HCT116 (cell line): ENCODE results near the gene GNAI3. TPM values are rescaled to one million over a fixed set of nuclear protein-coding genes. Genes with fewer than 3 reads are reported as not detected.

Experiments used
- ATAC-seq: fragments of 200-7000 bp; cut with Tn5 transposase; 2 replicates; pipeline ENCODE4 v1.9.1; 2020; ENCODE audit warnings: mild to moderate bottlenecking, moderate library complexity
- BruUV-seq: library from RNA; stranded (reverse); fragments of 400-500 nt; replicated peaks from 2 replicates; lab custom pipeline; 2021; lab: Mats Ljungman, UMichigan
- CTCF ChIA-PET: fragments of 300-600 bp; sonication (Branson Sonifier 250); formaldehyde crosslinking; loops from one replicate; lab custom pipeline; 2021; ENCODE audit warnings: antibody characterized with exemption; lab: Charles Lee
- POLR2A ChIA-PET: fragments of 300-600, 350-600 bp; sonication (Branson Sonifier 250); formaldehyde crosslinking; loops from one replicate; lab custom pipeline; 2021; ENCODE audit warnings: antibody characterized with exemption; lab: Charles Lee
- RAD21 ChIA-PET, 2 experiments: fragments of 300-600 bp; sonication (Branson Sonifier 250); formaldehyde crosslinking; loops; one replicate each; lab custom pipeline; 2023; ENCODE audit warnings: low total read pairs in 2 of 2; ENCODE audit not compliant: uncharacterized antibody in 2 of 2, unreplicated experiment in 2 of 2, low non-redundant PET in 1 of 2; lab: Charles Lee
- DNase-seq: peaks from one replicate; pipeline ENCODE4 v3.0.0-alpha.2; 2010; ENCODE audit warnings: low read depth, low spot score
- H2AFZ ChIP-seq: fragments of 200-600 bp; shearing (Covaris generic), sonication (generic); 2 replicates; pipeline ENCODE4 v1.6.1; 2017; ENCODE audit warnings: low read depth, mixed run types, mixed read lengths, antibody characterized with exemption, low read length; ENCODE audit not compliant: poor library complexity, severe bottlenecking
- H3K27ac ChIP-seq: 2 replicates; pipeline ENCODE4 v1.5.1; 2012; ENCODE audit warnings: low read depth, low read length
- H3K27me3 ChIP-seq: fragments of 200-600 bp; sonication (generic); 2 replicates; pipeline ENCODE4 v1.6.1; 2016; ENCODE audit warnings: mixed run types, low read length, mixed read lengths; ENCODE audit not compliant: insufficient read depth
- H3K36me3 ChIP-seq, 2 experiments: fragments of 200-500 bp in 1 of 2; fragments of 200-600 bp in 1 of 2; sonication (Bioruptor generic) in 1 of 2; sonication (generic) in 1 of 2; 2 replicates each; pipeline versions ENCODE4 v1.5.1 to v1.6.1; 2014 to 2016; ENCODE audit warnings: low read length in 2 of 2, inconsistent platforms in 1 of 2, mixed read lengths in 1 of 2, mixed run types in 1 of 2; ENCODE audit not compliant: insufficient read depth in 2 of 2, control insufficient read depth in 1 of 2
- H3K4me1 ChIP-seq, 2 experiments: fragments of 200-600 bp in 1 of 2; sonication (generic) in 1 of 2; 2 replicates each; pipeline versions ENCODE4 v1.5.1 to v1.6.1; 2012 to 2017; ENCODE audit warnings: low read length in 2 of 2, inconsistent platforms in 1 of 2, mild to moderate bottlenecking in 1 of 2, mixed read lengths in 1 of 2, mixed run types in 1 of 2, moderate library complexity in 1 of 2; ENCODE audit not compliant: insufficient read depth in 2 of 2, control insufficient read depth in 1 of 2
- H3K4me2 ChIP-seq: fragments of 200-600 bp; sonication (generic); 2 replicates; pipeline ENCODE4 v1.6.1; 2017; ENCODE audit warnings: mixed run types, low read length, mixed read lengths
- H3K4me3 ChIP-seq, 2 experiments: fragments of 200-600 bp in 1 of 2; sonication (generic) in 1 of 2; replicated peaks in 1 of 2; 2 replicates each; pipeline ENCODE4 v1.5.1; 2011 to 2016; ENCODE audit warnings: low read length in 2 of 2, control low read depth in 1 of 2, low read depth in 1 of 2, mild to moderate bottlenecking in 1 of 2, mixed read lengths in 1 of 2, mixed run types in 1 of 2
- H3K79me2 ChIP-seq: fragments of 200-600 bp; sonication (generic); 2 replicates; pipeline ENCODE4 v1.6.1; 2017; ENCODE audit warnings: mild to moderate bottlenecking, mixed run types, low read length, moderate library complexity, mixed read lengths; ENCODE audit not compliant: insufficient read depth
- H3K9ac ChIP-seq: fragments of 200-600 bp; sonication (generic); 2 replicates; pipeline ENCODE4 v1.6.1; 2016; ENCODE audit warnings: low read length, mixed read lengths
- H3K9me2 ChIP-seq: fragments of 200-600 bp; sonication (generic), shearing (Covaris generic); 2 replicates; pipeline ENCODE4 v1.6.1; 2017; ENCODE audit warnings: mixed run types, mild to moderate bottlenecking, moderate library complexity; ENCODE audit not compliant: insufficient read depth
- H3K9me3 ChIP-seq, 2 experiments: fragments of 200-500 bp in 1 of 2; fragments of 200-600 bp in 1 of 2; sonication (Bioruptor generic) in 1 of 2; sonication (generic) in 1 of 2; 2 replicates each; pipeline ENCODE4 v1.6.1; 2014 to 2017; ENCODE audit warnings: low read length in 2 of 2, mixed read lengths in 2 of 2, inconsistent platforms in 1 of 2, low read depth in 1 of 2, mild to moderate bottlenecking in 1 of 2, mixed run types in 1 of 2, moderate library complexity in 1 of 2; ENCODE audit not compliant: control insufficient read depth in 1 of 2, insufficient read depth in 1 of 2
- H4K20me1 ChIP-seq: fragments of 200-600 bp; sonication (generic), shearing (Covaris generic); 2 replicates; pipeline ENCODE4 v1.6.1; 2017; ENCODE audit warnings: mixed run types, mild to moderate bottlenecking, moderate library complexity; ENCODE audit not compliant: insufficient read depth
- CBX3 ChIP-seq: IDR thresholded peaks from 2 replicates; pipeline ENCODE4 v1.6.1; 2012; ENCODE audit warnings: low read depth
- CTCF ChIP-seq, 3 experiments: fragments of 200-600 bp in 1 of 3; sonication (generic) in 1 of 3; IDR thresholded peaks in 2 of 3; conservative IDR thresholded peaks in 1 of 3; 2 replicates each; pipeline ENCODE4 v1.5.1; 2012 to 2017; ENCODE audit warnings: low read depth in 2 of 3, low read length in 2 of 3, antibody characterized with exemption in 1 of 3, borderline replicate concordance in 1 of 3, control low read depth in 1 of 3, mild to moderate bottlenecking in 1 of 3, mixed read lengths in 1 of 3, mixed run types in 1 of 3, moderate library complexity in 1 of 3; ENCODE audit not compliant: insufficient read depth in 1 of 3
- EGR1 ChIP-seq: IDR thresholded peaks from 2 replicates; pipeline ENCODE4 v1.6.1; 2012; ENCODE audit warnings: low read depth
- JUND ChIP-seq: IDR thresholded peaks from 2 replicates; pipeline ENCODE4 v1.6.1; 2012
- POLR2A ChIP-seq: IDR thresholded peaks from 2 replicates; pipeline ENCODE4 v1.7.0; 2011; ENCODE audit warnings: borderline replicate concordance; ENCODE audit not compliant: insufficient read depth, insufficient read length; ENCODE audit errors: extremely low read depth
- RAD21 ChIP-seq: IDR thresholded peaks from 2 replicates; pipeline ENCODE4 v1.6.1; 2012; ENCODE audit warnings: low read depth, mild to moderate bottlenecking
- ZBTB33 ChIP-seq: IDR thresholded peaks from 2 replicates; pipeline ENCODE4 v1.6.1; 2011; ENCODE audit warnings: mild to moderate bottlenecking, low read length, moderate library complexity; ENCODE audit not compliant: insufficient replicate concordance; ENCODE audit errors: extremely low read depth
- intact Hi-C: fragments of 100-400 bp; cut with micrococcal nuclease; formaldehyde crosslinking; loops from 2 replicates; pipeline ENCODE4 v1.10.0; 2022
- total RNA-seq: library from RNA; stranded (reverse); gene quantifications from one replicate; pipeline ENCODE4 v1.2.1, GENCODE V29; 2021; ENCODE audit not compliant: unreplicated experiment

The GNAI3 gene
- total RNA-seq, 1 experiment from 2014 or later: 9.5 TPM

DNA sequence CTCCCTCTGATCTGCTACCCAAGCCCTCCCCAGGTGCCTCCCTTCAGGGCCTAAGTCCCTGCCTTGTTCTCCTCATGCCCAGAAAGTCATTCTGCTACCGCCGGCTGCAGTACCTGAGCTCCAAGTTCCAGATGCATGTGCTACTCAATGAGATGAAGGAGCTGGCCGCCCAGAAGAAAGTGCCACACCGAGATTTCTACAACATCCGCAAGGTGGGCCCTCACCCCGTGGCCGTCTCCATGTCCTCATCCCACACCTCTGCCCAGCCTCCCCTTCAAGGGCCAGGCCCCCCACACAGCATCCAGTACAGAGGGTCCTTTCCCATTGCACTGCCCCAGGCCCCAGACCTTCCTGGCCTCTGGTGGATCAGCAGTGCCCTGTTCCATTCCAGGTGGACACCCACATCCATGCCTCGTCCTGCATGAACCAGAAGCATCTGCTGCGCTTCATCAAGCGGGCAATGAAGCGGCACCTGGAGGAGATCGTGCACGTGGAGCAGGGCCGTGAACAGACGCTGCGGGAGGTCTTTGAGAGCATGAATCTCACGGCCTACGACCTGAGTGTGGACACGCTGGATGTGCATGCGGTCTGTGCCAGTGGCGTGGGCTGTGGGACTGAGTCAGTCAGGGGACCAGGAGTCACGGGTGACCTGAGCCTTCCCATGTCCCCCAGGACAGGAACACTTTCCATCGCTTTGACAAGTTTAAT is 79.4 kb downstream of the GNAI3 start (continued):
- TF ChIP-seq CBX3: no peak

- TF ChIP-seq JUND (no peak), POLR2A (no peak), CTCF (IDR thresholded peaks at IDR 0.05 in 2 of 3, conservative IDR thresholded peaks at IDR 0.05 in 1 of 3; ENCODE audit: borderline replicate concordance in 1 of 3, insufficient read depth in 1 of 3, low read depth in 2 of 3, low read length in 2 of 3) (no peak), CBX3 (no peak), EGR1 (no peak), RAD21 (no peak), ZBTB33 (no peak)
- TF ChIP-seq, all 23 proteins: peak for 0
- ATAC-seq (no peak), DNase-seq (no peak)
- H3K9me2 ChIP-seq: no peaks in the 10 kb centered on the region
- no TSS peak for BruUV-seq
- no peak overlapping the region for H2AFZ ChIP-seq
- H4K20me1 ChIP-seq: no peaks in the 10 kb centered on the region
- ChIA-PET CTCF (interaction anchor here (1.0 to 4.1 kb wide), 4 partner anchors 8 to 83 kb away, joined by 3 to 35 read pairs (median 7); partner anchors contain the start of genes AMPD2 and GNAT2), POLR2A (no interaction called here), RAD21 (interaction anchor here in 1 of 2 experiments (1.2 kb wide), 1 partner anchor 11 kb away, joined by 3 read pairs; no protein-coding TSS in a partner anchor)
- H3K27me3 ChIP-seq: no peaks in the 10 kb centered on the region
- peaks cover 11% of the 10 kb centered on the region for H3K79me2 ChIP-seq
- no peak overlapping the region for H3K4me2 ChIP-seq
- intact Hi-C loops: no loop called here
- peaks cover 6 to 20% of the 10 kb centered on the region in 2 experiments; a peak in 3 of 4 replicates for H3K36me3 ChIP-seq
- no peaks in the 10 kb centered on the region for H3K9me3 ChIP-seq
- no peak overlapping the region for H3K27ac ChIP-seq
- H3K4me1 ChIP-seq: peaks cover 0 to 9% of the 10 kb centered on the region in 2 experiments; a peak in 1 of 4 replicates
- no peak overlapping the region for H3K4me3 ChIP-seq
- H3K9ac ChIP-seq: no peak overlapping the region
Measured at GRCh38 chr1:109628540-109629321, 80.3 kb downstream of the GNAI3 start.
